ENCODE measurements around the gene ZFP36L2.

ZFP36L2 gene

GRCh38 chr2:43219383-43220228 is 6.8 kb downstream of the ZFP36L2 start:
- Histone ChIP-seq H3K27ac (replicated peaks) (peak overlapping the region; percentile 99), H3K4me3 (replicated peaks; ENCODE audit: insufficient read depth, low read length) (peak overlapping the region; percentile 39), H3K27me3 (ENCODE audit: insufficient read depth, poor library complexity, severe bottlenecking) (no peaks in the 10 kb centered on the region)
- TF ChIP-seq REST (IDR thresholded peaks at IDR 0.05; ENCODE audit: insufficient replicate concordance, low read depth) (peak; percentile 63), POLR2AphosphoS5 (IDR thresholded peaks at IDR 0.05; ENCODE audit: low read depth) (peak; percentile 41; the same call in 1 of the 2 replicates), CTCF (IDR thresholded peaks at IDR 0.05; ENCODE audit: insufficient read depth, low read length) (no peak), GABPA (IDR thresholded peaks at IDR 0.05; ENCODE audit: low read depth) (peak; percentile 83), SPI1 (IDR thresholded peaks at IDR 0.05; ENCODE audit: borderline replicate concordance, low read depth) (peak; percentile 39; the same call in 1 of the 2 replicates)
- DNase-seq (ENCODE audit: low read depth in 1 of 2, low spot score in 1 of 2) = peak; percentile 94 to 96

GRCh38 chr2:43218702-43219382 is 7.6 kb downstream of the ZFP36L2 start:
- DNase-seq (ENCODE audit: low read depth in 1 of 2, low spot score in 1 of 2) = peak; percentile 84 to 90
- peak overlapping the region; percentile 39 for H3K4me3 ChIP-seq (replicated peaks; ENCODE audit: insufficient read depth, low read length)
- H3K27ac ChIP-seq (replicated peaks) = peak overlapping the region; percentile 99
- TF ChIP-seq CTCF (IDR thresholded peaks at IDR 0.05; ENCODE audit: insufficient read depth, low read length) (no peak), GABPA (IDR thresholded peaks at IDR 0.05; ENCODE audit: low read depth) (peak; percentile 53; the same call in 1 of the 2 replicates), SPI1 (IDR thresholded peaks at IDR 0.05; ENCODE audit: borderline replicate concordance, low read depth) (no peak), REST (IDR thresholded peaks at IDR 0.05; ENCODE audit: insufficient replicate concordance, low read depth) (peak; percentile 16), POLR2AphosphoS5 (IDR thresholded peaks at IDR 0.05; ENCODE audit: low read depth) (peak; percentile 74)
- H3K27me3 ChIP-seq (ENCODE audit: insufficient read depth, poor library complexity, severe bottlenecking) = no peaks in the 10 kb centered on the region

GRCh38 chr2:43218155-43218701 is 8.2 kb downstream of the ZFP36L2 start:
- Histone ChIP-seq H3K4me3 (replicated peaks; ENCODE audit: insufficient read depth, low read length) (0 out of 2 replicates have a peak overlapping the region, but pooled peaks have one; percentile 10), H3K27me3 (ENCODE audit: insufficient read depth, poor library complexity, severe bottlenecking) (no peaks in the 10 kb centered on the region), H3K27ac (replicated peaks) (peak overlapping the region; percentile 99)
- DNase-seq (ENCODE audit: low read depth in 1 of 2, low spot score in 1 of 2) = no peak
- TF ChIP-seq GABPA (IDR thresholded peaks at IDR 0.05; ENCODE audit: low read depth) = no peak
- TF ChIP-seq REST (IDR thresholded peaks at IDR 0.05; ENCODE audit: insufficient replicate concordance, low read depth) = no peak
- no peak for TF ChIP-seq POLR2AphosphoS5 (IDR thresholded peaks at IDR 0.05; ENCODE audit: low read depth)
- no peak for TF ChIP-seq CTCF (IDR thresholded peaks at IDR 0.05; ENCODE audit: insufficient read depth, low read length)
- no peak for TF ChIP-seq SPI1 (IDR thresholded peaks at IDR 0.05; ENCODE audit: borderline replicate concordance, low read depth)
